ENCODE results near the gene BZW2.

Gene BZW2

DNA sequence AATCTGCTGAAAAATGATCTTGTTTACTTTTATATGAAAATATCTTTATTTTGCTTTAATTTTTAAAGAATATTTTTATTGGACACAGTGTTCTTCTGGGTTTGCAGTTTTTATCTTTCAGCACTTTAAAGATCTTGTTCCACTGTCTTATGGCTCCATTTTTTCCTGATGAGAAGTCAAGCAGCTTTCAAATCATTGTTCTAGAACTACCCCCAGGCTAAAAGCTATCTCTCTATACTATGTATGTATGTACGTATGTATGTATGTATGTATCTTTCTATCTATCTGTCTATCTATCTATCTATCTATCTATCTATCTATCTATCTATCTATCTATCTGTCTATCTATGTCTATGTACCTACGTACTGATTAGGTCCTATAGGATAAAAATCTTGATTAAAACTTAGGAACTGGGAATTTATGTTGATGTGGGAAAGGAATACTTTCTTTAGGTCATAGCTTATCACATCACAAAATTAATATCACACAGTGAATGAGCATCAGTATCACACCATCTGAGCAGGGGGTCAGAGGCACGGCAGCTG lies 72.2 kb downstream of the BZW2 start:
- no peak for DNase-seq (ENCODE audit: low read depth in 2 of 2)

DNA sequence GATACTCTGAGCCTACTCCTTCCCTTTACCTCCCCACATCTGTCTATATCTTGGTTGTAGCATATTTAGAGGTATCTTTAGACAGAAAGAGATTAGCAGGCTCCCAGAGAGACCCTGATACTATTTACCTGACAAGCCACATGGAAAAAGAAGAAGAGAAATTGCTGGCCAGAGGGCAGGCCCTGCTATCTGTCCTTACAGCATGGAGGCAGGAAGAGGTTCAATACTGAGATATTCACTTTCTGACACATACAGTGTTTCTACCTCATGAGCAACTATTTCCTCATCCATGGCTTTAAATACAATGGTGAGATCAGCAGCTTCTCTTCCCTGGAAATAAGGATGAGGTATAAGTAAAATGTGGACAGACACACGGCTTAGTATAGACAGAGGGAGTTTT lies 73.7 kb downstream of the BZW2 start:
- no peak for DNase-seq (ENCODE audit: low read depth in 2 of 2)

DNA sequence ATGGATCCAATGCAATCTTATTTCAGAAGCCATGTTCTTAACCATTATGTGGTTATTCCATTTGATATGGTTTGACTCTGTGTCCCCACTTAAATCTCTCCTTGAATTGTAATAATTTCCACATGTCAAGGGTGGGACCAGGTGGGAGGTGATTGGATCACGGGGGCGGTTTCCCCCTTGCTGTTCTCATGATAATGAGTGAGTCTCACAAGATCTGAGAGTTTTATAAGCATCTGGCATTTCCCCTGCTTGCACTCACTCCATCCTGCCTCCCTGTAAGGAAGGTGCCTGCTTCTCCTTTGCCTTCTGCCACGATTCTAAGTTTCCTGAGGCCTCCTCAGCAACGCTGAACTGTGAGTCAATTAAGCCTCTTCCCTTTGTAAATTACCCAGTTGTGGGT lies 75.6 kb downstream of the BZW2 start:
- DNase-seq (ENCODE audit: low read depth in 2 of 2) = no peak

DNA sequence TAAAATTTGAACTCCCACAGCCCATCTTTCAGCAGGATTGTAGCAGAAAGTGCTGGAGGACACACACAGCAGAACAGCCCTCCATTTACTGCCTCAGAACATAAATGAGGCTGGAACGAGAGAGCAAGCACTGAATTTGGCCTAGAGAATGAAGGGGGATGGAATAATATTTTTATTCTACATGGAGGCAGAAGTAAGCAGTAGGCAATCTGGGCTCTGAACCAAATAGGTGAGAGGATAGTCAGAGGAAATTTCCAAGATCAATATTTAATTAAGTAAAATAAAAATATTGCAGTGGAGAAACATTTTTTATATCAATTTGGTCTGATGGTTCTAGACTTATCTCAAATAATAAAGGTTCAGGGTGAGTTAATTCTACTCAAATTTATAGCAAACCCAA lies 78.4 kb downstream of the BZW2 start:
- DNase-seq (ENCODE audit: low read depth in 2 of 2) = no peak

DNA sequence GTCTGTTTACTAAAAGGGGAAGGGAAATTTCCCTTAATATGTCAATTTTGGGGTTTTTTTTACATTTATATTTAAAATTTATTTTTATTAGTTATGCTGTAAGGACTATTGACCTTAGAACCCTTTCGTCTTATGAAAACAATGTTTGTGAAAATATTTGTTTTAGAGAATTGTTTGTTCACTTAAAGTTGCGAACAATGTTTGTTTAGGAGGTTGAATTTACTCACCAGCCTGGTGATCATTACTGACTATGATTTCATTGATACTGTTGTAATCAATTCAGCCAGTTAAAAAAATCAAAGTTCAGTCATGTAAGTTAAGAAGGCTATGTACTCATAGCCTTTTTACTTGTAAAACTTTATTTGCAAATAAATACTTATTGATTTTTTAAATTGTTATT lies 80.2 kb downstream of the BZW2 start:
- DNase-seq (ENCODE audit: low read depth in 2 of 2) = no peak

DNA sequence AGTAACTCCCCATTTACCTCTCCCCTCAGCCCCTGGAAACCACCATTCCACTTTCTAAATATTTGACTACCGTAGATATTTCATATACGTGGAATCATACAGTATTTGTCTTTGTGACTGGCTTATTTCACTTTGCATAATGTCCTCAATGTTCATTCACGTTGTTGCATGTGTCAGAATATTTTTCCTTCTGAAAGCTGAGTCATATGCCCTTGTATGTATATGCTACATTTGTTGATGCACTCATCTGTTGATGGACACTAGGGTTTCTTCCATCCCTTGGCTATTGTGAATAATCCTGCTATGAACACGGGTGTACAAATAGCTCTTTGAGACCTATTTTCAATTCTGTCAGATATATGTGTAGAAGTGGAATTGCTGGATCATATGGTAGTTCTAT lies 81.8 kb downstream of the BZW2 start:
- no peak for DNase-seq (ENCODE audit: low read depth in 2 of 2)

DNA sequence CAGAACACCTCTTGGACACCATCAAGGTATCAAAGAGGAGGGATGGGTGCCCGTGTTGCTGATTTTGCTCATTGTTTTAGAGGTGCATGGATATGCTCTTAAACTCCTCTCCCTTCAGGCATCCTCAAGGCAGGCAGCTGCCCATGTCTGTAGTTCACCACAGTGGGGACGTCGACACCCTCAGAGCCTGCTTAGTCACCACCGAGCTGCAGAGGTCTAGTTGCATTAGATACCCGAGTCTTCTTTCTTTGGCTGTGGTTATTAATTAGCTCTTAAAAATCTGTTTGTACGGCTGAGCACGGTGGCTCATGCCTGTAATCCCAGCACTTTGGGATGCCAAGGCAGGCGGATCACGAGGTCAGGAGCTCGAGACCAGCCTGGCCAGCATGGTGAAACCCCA lies 82.8 kb downstream of the BZW2 start:
- no peak for DNase-seq (ENCODE audit: low read depth in 2 of 2)

DNA sequence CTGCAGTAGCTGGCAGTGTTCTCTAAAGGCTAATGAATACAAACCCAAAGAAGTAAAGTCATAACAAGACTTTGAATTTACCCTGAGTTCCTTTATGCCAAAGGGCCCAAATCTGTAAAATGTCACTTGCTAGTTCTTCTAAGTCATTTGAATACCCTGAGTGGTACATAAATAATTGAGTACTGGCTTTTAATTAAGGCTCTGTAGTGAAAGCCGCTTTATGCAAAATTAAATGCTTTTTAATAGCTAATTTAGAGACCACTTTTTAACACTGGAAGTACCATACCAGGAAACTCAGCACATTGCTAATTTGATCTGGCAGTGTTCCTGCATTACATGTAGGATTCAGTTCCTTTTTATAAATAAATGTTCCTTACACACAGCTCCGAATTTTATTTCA lies 83.6 kb downstream of the BZW2 start:
- no peak for DNase-seq (ENCODE audit: low read depth in 2 of 2)

DNA sequence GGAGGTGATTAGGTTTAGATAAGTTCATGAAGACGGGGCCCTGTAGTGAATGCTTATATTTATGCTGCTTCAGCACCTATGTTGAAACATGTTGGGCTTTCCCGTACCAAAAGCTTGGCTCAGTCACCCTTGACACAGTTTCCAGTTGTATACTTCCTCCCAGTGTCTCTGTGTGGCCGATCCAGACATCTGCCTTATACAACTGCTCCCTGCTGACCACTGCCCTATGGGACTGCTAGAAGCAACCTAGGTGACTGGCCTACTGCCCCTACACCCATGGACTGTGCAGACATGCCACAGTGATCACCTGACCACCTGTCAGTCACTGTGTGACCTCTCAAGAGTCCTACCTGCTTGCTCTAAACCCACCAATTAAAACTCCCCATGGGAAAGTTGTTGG lies 85.0 kb downstream of the BZW2 start:
- DNase-seq (ENCODE audit: low read depth in 2 of 2) = no peak

DNA sequence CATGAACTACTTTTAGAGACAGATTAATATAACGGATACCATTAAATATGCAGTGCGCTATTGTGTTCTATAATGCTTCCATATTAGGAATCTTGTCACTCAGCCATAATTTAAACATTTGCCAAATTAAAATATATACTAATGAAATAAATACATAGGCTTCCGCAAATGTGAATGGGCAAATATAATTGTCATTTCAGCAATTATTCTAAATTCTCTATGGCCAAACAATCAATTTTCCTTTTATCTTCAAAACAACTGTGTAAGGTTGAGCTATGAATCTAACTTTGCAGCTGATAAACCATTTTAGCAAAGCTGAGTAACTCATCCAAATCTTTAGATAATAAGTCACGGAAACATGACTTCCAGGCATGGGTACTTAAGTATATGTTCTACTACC lies 86.8 kb downstream of the BZW2 start:
- no peak for DNase-seq (ENCODE audit: low read depth in 2 of 2)

DNA sequence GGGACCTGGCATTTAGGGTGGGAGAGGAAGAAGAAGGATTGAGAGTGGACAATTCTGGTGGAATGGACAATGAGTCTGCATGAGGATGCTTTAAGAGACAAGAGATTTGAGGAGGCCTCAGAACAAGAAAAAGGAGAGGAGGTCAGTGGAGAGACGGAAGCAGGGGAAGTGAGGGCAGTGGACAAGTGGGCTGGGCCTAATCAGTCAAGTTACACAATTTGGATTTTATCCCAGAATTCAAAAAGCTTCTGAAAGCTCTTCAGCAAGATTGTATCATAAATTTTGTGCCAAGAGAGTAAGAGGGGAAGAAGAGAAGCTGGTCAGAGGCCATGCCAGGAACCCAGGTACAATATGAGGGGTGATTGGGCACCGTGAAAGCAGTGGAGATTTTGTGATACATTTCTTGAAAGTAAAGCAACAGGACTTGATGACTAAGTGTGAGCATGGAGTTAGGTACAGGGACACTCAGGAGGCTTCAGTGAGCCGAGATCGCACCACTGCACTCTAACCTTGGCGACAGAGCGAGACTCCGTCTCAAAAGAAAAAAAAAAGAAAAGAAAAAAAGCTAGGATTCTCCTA lies 88.3 kb downstream of the BZW2 start:
- DNase-seq (ENCODE audit: low read depth in 2 of 2) = no peak

DNA sequence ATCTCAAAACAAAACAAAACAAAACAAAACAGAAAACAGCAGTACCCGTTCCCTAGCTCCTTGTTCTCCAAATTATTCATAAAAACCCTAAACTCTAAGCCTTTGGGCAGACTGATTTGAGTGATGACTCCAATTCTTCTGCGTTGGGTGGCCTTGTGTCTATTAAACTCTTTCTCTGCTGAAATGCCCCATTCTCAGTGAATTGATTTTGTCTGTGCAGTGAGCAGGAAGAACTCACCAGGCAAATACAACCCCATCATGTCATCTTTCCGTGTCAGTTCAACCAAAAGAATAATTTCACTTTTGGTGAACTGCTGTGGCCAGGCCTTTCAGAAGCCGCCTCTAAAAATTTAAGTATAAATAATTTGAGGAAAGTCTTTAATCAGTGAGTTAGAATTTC lies 89.0 kb downstream of the BZW2 start:
- no peak for DNase-seq (ENCODE audit: low read depth in 2 of 2)

DNA sequence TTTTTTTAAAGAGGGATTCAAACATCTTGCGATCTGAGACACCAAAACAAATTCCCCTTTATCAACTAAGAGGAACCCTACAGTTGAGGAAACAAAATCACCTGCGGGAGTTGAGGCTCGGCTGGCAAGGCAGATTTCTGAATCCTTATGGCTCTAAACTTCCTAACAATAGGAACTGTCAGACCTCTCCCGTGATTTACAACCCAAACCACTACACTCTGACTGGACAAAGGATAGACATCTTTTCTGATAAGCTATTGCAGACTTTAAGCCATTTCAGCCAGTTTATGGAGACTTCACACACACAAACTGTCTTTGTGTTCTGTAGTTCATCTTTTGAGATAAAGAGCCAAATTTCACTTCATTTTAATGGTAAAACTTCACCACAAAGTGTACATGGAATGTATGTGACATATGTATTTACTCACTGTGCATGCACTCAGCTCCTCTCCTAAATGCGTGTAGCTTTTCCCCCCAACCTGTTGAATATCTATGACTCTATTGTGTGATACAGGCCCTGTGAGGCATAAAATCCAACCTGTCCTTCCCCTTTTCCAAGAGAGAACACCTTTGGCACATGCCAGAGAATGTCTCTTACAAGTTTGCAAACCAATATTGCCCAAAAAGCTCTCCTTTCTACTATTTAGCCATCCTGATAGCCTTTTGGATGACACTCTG lies 92.2 kb downstream of the BZW2 start:
- no peak for DNase-seq (ENCODE audit: low read depth in 2 of 2)

DNA sequence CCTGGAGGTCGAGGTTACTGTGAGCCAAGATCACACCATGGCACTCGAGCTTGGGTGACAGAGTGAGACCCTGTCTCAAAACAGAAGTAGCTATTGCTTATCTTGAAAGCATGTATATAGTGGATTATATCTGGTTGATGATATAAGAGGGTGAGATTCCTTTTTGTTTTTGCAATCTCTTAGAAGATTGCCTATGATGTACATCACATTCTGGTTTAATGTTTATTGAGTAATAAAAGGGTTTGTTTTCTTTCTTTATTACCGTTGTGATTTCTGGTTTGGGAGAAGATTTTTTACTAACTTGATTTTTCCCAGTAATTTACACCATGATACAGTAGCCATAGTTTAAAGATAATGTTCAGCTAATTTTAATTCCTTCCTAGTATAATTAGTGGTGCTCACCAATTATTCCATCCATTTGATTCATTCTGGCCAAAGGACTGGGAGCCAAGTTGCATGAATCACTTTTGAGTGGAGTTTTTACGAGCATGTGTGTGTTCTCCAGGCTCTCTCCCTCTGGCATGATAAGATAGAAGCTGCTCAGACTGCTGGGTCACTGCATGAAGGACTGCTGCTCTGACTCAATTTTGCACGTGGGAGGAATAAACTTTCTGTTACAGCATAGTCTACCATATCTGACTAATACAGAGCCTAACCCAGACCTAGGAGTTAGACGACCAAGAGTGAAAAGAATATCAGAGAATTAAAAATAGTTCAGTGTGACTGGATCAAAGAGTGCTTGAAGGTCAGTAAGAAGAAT lies 94.1 kb downstream of the BZW2 start:
- DNase-seq (ENCODE audit: low read depth in 2 of 2) = no peak

DNA sequence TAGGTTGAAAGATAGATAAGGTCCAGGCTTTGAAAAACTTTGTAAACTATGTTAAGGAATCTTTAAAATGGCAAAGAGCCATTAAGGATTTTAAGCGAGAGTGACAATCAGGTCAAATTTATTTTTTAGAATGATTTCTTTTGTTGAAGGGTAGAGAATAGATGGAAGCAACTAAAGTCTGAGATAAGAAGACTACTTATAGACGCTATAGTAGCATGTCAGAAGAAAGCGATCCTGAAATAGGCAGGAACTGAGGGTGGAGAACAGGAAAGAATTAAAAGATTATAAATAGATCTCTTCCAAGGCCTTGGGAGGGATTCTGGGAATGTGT lies 94.6 kb downstream of the BZW2 start:
- DNase-seq (ENCODE audit: low read depth in 2 of 2) = no peak

DNA sequence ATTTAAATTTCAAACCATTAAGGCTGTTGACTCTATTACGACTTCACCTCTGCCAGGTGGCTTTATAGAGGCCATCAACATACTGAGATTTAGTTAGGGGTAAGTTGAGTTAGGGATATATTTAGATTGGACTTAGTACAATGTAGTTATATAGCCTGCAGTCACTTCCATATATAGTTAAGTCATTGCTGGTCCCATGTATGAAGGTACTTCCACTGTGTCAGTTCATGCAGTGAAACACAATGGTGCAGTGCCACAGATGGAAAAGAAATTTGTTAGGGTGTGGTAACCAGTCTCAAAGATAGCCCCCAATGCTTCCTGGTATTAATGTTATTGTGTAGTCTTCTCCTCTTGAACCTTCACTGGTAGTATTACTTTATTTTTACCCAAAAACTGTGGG lies 95.0 kb downstream of the BZW2 start:
- no peak for DNase-seq (ENCODE audit: low read depth in 2 of 2)

DNA sequence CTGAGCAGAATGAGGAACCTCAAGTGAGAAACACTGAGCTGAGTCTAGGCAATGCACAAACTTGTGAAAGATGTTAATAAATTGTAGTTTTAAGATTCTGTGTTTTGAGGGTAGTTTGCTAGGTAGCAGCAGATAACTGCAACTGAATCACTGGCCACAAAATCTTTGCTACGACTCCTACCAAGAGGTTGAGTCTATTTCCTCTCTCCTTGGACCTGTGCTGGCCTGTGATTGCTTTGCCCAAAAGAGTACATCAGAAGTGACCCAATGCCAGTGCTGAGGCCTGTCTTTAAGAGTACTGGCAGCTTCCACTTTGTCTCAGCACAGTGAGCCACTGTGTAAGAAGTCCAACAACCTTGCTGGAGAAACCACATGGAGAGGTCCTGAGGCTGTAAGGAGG lies 95.7 kb downstream of the BZW2 start:
- DNase-seq (ENCODE audit: low read depth in 2 of 2) = no peak

DNA sequence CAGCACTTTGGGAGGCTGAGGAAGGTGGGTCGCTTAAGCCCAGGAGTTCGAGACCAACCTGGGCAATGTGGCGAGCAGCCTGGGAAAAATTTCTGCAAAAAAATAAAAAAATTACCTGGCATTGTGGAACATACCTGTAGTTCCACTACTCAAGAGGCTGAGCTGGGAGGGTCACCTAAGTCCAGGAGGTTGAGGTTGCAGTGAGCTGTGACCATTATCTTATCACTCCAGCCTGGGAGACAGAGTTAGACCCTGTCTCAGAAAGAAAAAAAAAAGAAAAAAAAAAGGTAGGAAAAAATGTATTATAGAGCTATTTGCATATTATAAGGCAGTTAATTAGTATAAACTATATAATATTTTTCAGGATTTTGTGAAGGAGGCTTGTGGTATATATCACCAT lies 96.6 kb downstream of the BZW2 start:
- DNase-seq (ENCODE audit: low read depth in 2 of 2) = no peak

DNA sequence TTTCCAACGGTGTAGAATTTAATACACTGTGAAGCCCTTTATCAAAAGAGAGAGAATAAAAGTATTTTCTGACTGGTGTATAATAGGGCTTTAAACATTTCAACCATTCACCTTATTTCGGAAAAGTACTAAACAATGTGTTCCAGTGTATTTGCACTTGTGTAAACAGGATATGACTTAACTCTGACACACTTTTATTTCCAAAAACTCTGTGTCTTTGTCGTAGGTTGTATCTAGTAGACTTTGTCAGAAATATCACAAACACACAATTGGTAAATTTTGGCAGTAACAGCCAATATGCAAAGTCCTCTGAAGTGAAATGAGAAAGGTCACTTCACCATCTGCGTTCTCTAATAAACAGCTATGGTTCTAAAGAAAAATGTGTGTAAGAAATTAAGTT lies 97.3 kb downstream of the BZW2 start:
- no peak for DNase-seq (ENCODE audit: low read depth in 2 of 2)

DNA sequence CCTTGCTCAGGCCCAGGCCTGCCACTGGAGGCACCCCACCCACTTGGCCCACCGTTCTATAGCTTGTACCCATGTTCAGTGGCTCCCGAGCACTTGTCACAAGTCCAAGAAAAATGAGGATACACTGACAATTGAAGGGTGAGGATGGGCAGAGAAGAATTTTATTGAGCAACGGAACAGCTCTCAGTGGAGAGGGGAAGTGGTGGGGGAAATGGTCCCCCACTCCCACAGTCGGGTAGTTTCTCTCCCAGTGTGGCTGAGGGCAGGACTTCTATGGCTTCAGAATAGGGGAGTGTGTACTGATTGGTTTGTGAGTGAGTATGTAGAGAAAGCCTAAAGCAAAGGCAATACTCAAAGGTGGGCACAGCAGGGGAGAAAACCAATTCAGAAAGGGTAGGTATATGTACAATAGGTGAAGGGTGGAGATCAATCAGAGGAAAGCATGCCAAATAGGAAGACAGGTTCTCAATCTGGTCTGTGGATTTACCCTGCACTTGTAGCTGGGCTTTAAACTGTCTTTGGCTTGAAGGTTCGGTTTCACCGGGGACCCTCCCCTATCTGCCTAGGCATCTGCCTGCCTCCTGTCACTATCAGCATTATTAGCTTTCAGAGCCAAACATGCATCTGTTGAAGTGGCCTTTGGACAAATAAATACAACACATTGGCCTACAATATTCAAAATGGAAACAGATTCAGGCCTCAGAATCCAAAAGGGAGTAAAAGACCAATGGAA lies 98.7 kb downstream of the BZW2 start:
- DNase-seq (ENCODE audit: low read depth in 2 of 2) = no peak

DNA sequence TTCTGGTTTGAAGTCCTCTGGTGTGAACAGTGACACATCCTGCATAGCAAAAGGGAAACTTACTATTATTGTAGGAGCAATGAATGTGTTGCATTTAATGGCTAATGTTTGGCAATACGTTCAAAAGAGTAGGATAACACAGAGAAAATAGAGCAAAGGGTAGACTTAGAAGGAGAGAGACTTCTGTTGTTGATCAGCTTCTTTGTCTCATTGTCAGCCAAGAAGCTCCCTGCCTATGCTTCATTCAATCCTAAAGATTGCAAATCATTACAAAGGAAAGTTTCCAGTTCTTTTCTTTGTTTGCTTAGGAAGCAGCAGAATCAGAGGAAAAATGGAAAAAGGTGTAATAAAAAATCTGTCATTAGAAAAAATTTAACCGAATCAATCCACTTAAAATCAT lies 99.7 kb downstream of the BZW2 start:
- no peak for DNase-seq (ENCODE audit: low read depth in 2 of 2)

DNA sequence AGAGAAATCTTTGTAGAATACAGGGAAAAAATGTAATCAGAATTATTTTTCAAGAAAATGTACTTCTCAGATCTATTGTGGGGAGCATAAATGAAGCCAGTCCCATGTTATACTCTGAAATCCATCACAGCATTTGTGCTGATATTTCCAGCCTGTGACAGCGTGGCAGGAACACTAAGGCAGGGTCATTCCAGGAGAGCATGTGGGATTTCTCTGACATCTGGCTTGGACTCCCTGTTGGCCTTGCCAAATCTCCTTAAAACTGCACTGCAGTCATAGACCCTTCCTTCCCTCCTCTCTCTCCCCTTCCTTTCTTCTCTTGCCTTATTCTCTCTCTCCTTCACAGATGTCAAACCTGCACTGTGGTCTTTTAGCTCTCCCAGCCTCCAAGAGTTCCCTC lies 101.1 kb downstream of the BZW2 start:
- no peak for DNase-seq (ENCODE audit: low read depth in 2 of 2)
